GM13976 (cell line): ENCODE results near the gene ACACB.

Source experiments
- DNase-seq: peaks from one replicate; pipeline ENCODE4 v3.0.0; 2012; ENCODE audit warnings: low spot score
- CTCF ChIP-seq: IDR thresholded peaks from 2 replicates; pipeline ENCODE4 v1.5.1; 2012; ENCODE audit warnings: borderline replicate concordance, mild to moderate bottlenecking; ENCODE audit not compliant: insufficient read depth; ENCODE audit errors: extremely low read depth, missing control alignments, control extremely low read depth
- in situ Hi-C: fragments of 300-500 bp; cut with MboI; formaldehyde crosslinking; loops from one replicate; pipeline ENCODE4 v1.12.0; 2022; ENCODE audit warnings: low sequenced_read_pairs, mixed read lengths, inconsistent platforms; ENCODE audit not compliant: unreplicated experiment

Gene ACACB

GRCh38 chr12:109236257-109236656 lies 119.9 kb downstream of the ACACB start:
- TF ChIP-seq CTCF, result no peak
- in situ Hi-C loops, result no loop called here
- DNase-seq, result no peak

- in situ Hi-C loops, result no loop called here
- TF ChIP-seq CTCF, result no peak
- no peak for DNase-seq
Measured at GRCh38 chr12:109239179-109239578, 122.8 kb downstream of the ACACB start.

GRCh38 chr12:109239691-109240090 lies 123.3 kb downstream of the ACACB start:
- in situ Hi-C loops, result no loop called here
- no peak for TF ChIP-seq CTCF
- no peak for DNase-seq

GRCh38 chr12:109240365-109240764 lies 124.0 kb downstream of the ACACB start:
- no peak for TF ChIP-seq CTCF
- in situ Hi-C loops, result no loop called here
- no peak for DNase-seq

- in situ Hi-C loops, result no loop called here
- TF ChIP-seq CTCF, result no peak
- DNase-seq, result no peak
Measured at GRCh38 chr12:109241936-109242335, 125.5 kb downstream of the ACACB start.

- DNase-seq, result no peak
- no peak for TF ChIP-seq CTCF
- in situ Hi-C loops, result no loop called here
Measured at GRCh38 chr12:109244073-109244472, 127.7 kb downstream of the ACACB start.

GRCh38 chr12:109246221-109246620 lies 129.8 kb downstream of the ACACB start:
- in situ Hi-C loops, result no loop called here
- TF ChIP-seq CTCF, result no peak
- DNase-seq, result no peak
